ENCODE measurements around the gene EFEMP2. TPM values are rescaled to one million over a fixed set of nuclear protein-coding genes. Genes with fewer than 3 reads are reported as not detected.

Gene EFEMP2
- total and polyA plus RNA-seq, 2 donors (not counting 1 experiment from before 2014, with no cell fraction given) = 9.5 to 14.7 TPM

DNA sequence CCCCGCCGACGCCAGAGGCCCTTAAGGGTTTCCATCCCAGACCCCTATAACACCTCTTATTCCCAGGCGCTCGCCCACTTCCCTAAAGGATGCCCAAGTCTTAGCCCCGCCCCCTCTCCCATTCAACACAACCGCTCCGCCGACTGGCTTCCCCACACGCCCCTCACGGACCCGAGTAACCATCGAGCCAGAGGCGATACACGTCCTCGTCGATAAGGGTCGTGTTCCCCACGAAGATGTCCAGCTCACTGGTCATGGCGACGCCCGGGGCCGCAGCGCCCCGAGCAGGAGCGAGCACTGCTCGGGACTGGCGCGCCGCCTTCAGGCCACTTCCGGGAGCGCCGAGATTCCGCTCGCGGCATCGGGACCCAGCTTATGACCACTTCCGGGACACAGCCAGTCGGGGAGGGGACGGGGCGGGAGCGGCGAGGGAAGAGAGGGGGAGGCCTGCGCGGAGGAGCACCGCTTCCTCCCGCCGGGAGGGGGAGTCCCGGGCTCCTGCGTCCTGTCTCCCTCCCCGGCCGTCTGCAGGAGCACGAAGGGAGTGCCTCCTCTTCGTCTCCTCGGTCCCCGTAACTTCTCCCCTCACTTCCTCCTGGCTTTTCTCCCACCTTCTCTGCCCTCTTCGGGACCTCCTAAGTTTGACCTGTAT lies 15.7 kb upstream of the EFEMP2 start, which contains the start of gene FIBP:
Gene FIBP (minus strand): TSS at position 309 of the 652 bp plus-strand sequence. CDS start 53 bp downstream, at position 256.
- H3K27me3 ChIP-seq (replicated peaks in 1 of 4; ENCODE audit: control extremely low read depth in 1 of 4, control insufficient read depth in 3 of 4, insufficient read depth in 4 of 4, low read length in 3 of 4) = no peaks in the 10 kb centered on the region
- H2AFZ ChIP-seq (ENCODE audit: insufficient read depth, low read depth, low read length, poor library complexity, severe bottlenecking) = peak within 1 kb of the TSS; percentile 99
- no peaks in the 10 kb centered on the region for H3K27me3 Mint-ChIP-seq
- peaks cover 47 to 63% of the 10 kb centered on the region in 2 donors for H3K4me1 ChIP-seq (ENCODE audit: control insufficient read depth in 2 of 2, insufficient read depth in 2 of 2, low read length in 2 of 2)
- peak within 1 kb of the TSS; percentile 85 for H3K27ac ChIP-seq (ENCODE audit: low read length in 2 of 2)
- peaks cover 0 to 27% of the 10 kb centered on the region in 2 experiments for H3K36me3 ChIP-seq (replicated peaks in 1 of 2; ENCODE audit: control extremely low read depth in 1 of 2, control insufficient read depth in 1 of 2, extremely low read depth in 1 of 2, insufficient read depth in 2 of 2, low read length in 1 of 2)
- no peaks in the 10 kb centered on the region for H3K9me3 ChIP-seq (ENCODE audit: control extremely low read depth in 1 of 3, control insufficient read depth in 2 of 3, insufficient read depth in 1 of 3, low read length in 2 of 3)
- no peaks in the 10 kb centered on the region for H3K9me3 Mint-ChIP-seq (ENCODE audit: insufficient read depth)
- intact Hi-C loops (cut with micrococcal nuclease) = loop anchor here (1.0 to 2.0 kb wide), 6 partner anchors 15 to 114 kb away; partner anchors contain the start of genes BANF1, C11orf68, DRAP1 and EFEMP2
- ChIA-PET CTCF (interaction anchor here (0.6 to 15.5 kb wide), 35 partner anchors 10 to 516 kb away, joined by 3 to 244 read pairs (median 6); partner anchors contain the start of genes BANF1, C11orf68, CFL1 and CTSW), POLR2A (interaction anchor here (0.6 to 6.2 kb wide), 24 partner anchors 10 to 1109 kb away, joined by 3 to 65 read pairs (median 5); partner anchors contain the start of genes BANF1, C11orf68, CFL1 and DRAP1)
- peak within 1 kb of the TSS; percentile 63 to 88 (median 75) for H3K4me3 ChIP-seq (ENCODE audit: control extremely low read depth in 1 of 5, extremely low read depth in 1 of 5, insufficient read depth in 1 of 5, low read depth in 2 of 5, low read length in 4 of 5)
- WGBS (ENCODE audit: insufficient coverage) = under 1% methylated on average over 49 of the region's 57 CpGs
- H3K4me1 Mint-ChIP-seq = peaks cover 66% of the 10 kb centered on the region
- H3K4me3 Mint-ChIP-seq = peak within 1 kb of the TSS; percentile 98
- DNase-seq (peak; percentile 96), ATAC-seq (ENCODE audit: low read depth) (peak; percentile 64)
- peaks cover 40% of the 10 kb centered on the region for H3K79me2 ChIP-seq (ENCODE audit: control insufficient read depth, insufficient read depth, low read length)
- H3K9ac ChIP-seq (ENCODE audit: low read length) = peak within 1 kb of the TSS; percentile 96
- peak within 1 kb of the TSS; percentile 98 for H3K27ac Mint-ChIP-seq
- peaks cover 26% of the 10 kb centered on the region for H4K20me1 ChIP-seq (ENCODE audit: control insufficient read depth, insufficient read depth, low read length, poor library complexity, severe bottlenecking)
- H3K4me2 ChIP-seq (replicated peaks; ENCODE audit: low read depth, low read length, poor library complexity, severe bottlenecking) = peak within 1 kb of the TSS; percentile 99
- TF ChIP-seq EZH2 (IDR thresholded peaks at IDR 0.05; ENCODE audit: borderline replicate concordance, insufficient read depth, low read depth, low read length, poor library complexity, severe bottlenecking) = no peak
- TF ChIP-seq, protein P1, sequence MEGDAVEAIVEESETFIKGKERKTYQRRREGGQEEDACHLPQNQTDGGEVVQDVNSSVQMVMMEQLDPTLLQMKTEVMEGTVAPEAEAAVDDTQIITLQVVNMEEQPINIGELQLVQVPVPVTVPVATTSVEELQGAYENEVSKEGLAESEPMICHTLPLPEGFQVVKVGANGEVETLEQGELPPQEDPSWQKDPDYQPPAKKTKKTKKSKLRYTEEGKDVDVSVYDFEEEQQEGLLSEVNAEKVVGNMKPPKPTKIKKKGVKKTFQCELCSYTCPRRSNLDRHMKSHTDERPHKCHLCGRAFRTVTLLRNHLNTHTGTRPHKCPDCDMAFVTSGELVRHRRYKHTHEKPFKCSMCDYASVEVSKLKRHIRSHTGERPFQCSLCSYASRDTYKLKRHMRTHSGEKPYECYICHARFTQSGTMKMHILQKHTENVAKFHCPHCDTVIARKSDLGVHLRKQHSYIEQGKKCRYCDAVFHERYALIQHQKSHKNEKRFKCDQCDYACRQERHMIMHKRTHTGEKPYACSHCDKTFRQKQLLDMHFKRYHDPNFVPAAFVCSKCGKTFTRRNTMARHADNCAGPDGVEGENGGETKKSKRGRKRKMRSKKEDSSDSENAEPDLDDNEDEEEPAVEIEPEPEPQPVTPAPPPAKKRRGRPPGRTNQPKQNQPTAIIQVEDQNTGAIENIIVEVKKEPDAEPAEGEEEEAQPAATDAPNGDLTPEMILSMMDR (IDR thresholded peaks at IDR 0.05) = peak; percentile 86

Measured in B cell (primary cell).